ENCODE data around the gene BCO1.
"Not testable (repeated sequence)": the region's sequence is repeated elsewhere in the genome, so short reads cannot be mapped to it uniquely, and the experiment has no call there.

DNA sequence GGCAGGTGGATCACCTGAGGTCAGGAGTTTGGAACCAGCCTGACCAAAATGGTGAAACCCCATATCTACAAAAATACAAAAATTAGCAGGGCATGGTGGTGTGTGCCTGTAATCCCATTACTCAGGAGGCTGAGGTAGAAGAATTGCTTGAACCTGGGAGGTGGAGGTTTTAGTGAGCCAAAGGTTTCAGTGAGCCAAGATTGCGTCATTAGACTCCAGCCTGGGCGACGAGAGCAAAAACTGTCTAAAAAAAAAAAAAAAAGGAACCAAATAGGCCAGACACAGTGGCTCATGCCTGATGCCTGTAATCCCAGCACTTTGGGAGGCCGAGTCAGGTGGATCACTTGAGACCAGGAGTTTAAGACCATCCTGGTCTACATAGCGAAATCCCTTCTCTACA, 12.8 kb upstream of the BCO1 start:
- TF ChIP-seq, protein P1, sequence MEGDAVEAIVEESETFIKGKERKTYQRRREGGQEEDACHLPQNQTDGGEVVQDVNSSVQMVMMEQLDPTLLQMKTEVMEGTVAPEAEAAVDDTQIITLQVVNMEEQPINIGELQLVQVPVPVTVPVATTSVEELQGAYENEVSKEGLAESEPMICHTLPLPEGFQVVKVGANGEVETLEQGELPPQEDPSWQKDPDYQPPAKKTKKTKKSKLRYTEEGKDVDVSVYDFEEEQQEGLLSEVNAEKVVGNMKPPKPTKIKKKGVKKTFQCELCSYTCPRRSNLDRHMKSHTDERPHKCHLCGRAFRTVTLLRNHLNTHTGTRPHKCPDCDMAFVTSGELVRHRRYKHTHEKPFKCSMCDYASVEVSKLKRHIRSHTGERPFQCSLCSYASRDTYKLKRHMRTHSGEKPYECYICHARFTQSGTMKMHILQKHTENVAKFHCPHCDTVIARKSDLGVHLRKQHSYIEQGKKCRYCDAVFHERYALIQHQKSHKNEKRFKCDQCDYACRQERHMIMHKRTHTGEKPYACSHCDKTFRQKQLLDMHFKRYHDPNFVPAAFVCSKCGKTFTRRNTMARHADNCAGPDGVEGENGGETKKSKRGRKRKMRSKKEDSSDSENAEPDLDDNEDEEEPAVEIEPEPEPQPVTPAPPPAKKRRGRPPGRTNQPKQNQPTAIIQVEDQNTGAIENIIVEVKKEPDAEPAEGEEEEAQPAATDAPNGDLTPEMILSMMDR (IDR thresholded peaks at IDR 0.05), result not testable (repeated sequence)
- not testable (repeated sequence) for TF ChIP-seq EZH2, EZH2phosphoT487 (IDR thresholded peaks at IDR 0.05)

Measured in neural progenitor cell (in vitro differentiated cells).